Activated naive CD8-positive, alpha-beta T cell (primary cell): ENCODE data around the gene EPHA6.
"Not testable (repeated sequence)": the region's sequence is repeated elsewhere in the genome, so short reads cannot be mapped to it uniquely, and the experiment has no call there.

ENCODE experiments used
- H3K27ac Mint-ChIP-seq: one replicate; pipeline ENCODE4 v1.8.0; 2021; ENCODE audit warnings: mixed read lengths
- H3K27me3 Mint-ChIP-seq: one replicate; pipeline ENCODE4 v1.8.0; 2021; ENCODE audit warnings: mixed read lengths
- H3K36me3 Mint-ChIP-seq: one replicate; pipeline ENCODE4 v1.8.0; 2021; ENCODE audit warnings: mixed read lengths
- H3K4me1 Mint-ChIP-seq: one replicate; pipeline ENCODE4 v1.8.0; 2021; ENCODE audit warnings: low read depth, mixed read lengths
- H3K4me3 Mint-ChIP-seq: one replicate; pipeline ENCODE4 v1.8.0; 2021; ENCODE audit warnings: mild to moderate bottlenecking, mixed read lengths
- H3K9me3 Mint-ChIP-seq: one replicate; pipeline ENCODE4 v1.8.0; 2021; ENCODE audit warnings: low read depth, mixed read lengths

The EPHA6 gene

DNA sequence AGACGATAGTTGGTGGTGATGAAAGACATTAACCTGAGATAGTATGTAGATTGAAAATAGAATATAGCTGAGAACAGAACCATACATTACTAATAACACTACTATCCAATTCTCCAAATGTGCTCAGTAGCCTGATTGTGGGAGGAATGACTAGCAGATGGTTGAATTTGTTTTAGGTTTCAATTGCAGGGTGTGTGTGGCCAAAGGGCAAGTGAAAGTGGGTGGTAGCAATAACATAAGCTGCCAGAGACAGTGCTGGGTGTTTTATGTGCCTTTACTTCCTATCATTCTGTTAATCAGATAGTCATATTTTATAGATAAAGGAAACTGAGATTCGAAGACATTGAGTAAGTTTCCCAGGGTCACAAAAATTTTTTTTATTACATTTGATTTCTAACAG, 700.7 kb downstream of the EPHA6 start:
- no peak overlapping the region for H3K4me3 Mint-ChIP-seq
- no peak overlapping the region for H3K27ac Mint-ChIP-seq
- H3K4me1 Mint-ChIP-seq: no peaks in the 10 kb centered on the region
- H3K27me3 Mint-ChIP-seq: no peaks in the 10 kb centered on the region
- H3K36me3 Mint-ChIP-seq: no peaks in the 10 kb centered on the region
- H3K9me3 Mint-ChIP-seq: peaks cover 8% of the 10 kb centered on the region

DNA sequence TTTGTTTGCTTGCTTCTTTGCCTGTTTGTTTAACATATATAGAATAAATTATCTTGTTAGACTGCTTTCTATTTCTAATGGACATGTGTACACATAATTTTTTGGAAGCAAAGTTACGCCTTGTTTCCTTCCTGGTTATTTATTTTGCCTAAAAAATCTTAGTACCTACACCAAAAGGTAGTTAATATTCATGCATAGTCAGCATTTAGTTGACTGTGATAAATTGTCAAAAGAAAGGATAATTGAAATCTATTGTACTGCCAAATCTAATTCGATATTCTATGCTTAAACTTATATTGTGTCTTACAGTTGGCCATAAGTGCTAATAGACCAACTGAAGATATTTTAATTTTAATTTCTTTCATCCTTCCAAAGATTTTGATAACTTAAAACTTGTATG, 716.3 kb downstream of the EPHA6 start:
- Mint-ChIP-seq H3K4me1 (no peaks in the 10 kb centered on the region), H3K9me3 (no peaks in the 10 kb centered on the region), H3K27ac (no peak overlapping the region), H3K27me3 (no peaks in the 10 kb centered on the region), H3K36me3 (no peaks in the 10 kb centered on the region), H3K4me3 (no peak overlapping the region)

DNA sequence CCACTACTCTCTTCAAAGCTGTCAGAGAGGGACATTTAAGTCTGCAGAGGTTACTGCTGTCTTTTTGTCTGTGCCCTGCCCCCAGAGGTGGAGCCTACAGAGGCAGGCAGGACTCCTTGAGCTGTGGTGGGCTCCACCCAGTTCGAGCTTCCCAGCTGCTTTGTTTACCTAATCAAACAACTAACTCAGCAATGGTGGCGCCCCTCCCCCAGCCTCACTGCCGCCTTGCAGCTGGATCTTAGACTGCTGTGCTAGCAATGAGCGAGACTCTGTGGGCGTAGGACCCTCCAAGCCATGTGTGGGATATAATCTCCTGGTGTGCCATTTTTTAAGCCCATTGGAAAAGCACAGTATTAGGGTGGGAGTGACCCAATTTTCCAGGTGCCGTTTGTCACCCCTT, 733.2 kb downstream of the EPHA6 start:
- not testable (repeated sequence) for H3K27me3 Mint-ChIP-seq, H3K36me3 Mint-ChIP-seq, H3K27ac Mint-ChIP-seq, H3K4me1 Mint-ChIP-seq, H3K9me3 Mint-ChIP-seq, H3K4me3 Mint-ChIP-seq

DNA sequence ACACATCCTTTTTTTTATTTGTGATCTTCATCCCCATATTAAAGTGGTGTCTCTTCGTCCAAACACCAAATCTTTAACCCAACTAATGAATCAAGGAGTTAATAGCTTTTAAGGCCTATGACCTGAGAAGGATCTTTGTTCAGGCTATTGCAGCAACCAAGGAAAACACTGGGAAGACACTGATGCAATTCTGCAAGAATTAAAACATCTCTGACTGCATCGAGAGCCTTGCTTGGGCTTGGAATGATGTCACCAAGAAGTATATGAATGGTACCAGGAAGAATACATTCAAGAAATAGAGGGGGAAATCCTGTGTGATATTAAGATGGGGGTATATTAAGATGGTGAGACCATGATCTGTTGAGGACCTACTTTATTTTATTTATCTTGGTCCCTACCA, 736.0 kb downstream of the EPHA6 start:
- no peaks in the 10 kb centered on the region for H3K4me1 Mint-ChIP-seq
- H3K4me3 Mint-ChIP-seq: no peak overlapping the region
- H3K27ac Mint-ChIP-seq: no peak overlapping the region
- H3K9me3 Mint-ChIP-seq: peaks cover 4% of the 10 kb centered on the region
- no peaks in the 10 kb centered on the region for H3K27me3 Mint-ChIP-seq
- no peaks in the 10 kb centered on the region for H3K36me3 Mint-ChIP-seq

DNA sequence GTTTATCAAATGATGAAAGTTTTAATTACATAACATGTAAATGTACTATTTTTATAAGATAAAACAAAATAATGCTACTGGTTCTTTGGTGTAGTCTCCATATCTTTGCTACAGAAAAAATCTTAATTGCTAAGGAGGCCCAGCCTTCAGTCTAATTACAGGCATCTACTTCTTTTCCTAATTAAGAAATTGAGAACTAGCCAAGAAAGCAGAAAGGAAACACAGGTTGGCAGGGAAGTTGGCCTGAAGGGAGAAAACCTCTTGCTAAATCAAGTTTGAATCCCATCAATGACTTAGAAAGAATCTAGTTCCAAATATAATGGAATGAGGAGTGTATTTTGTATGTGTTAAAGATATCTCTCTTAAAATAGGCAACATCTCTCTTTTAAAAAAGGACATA, 737.8 kb downstream of the EPHA6 start:
- Mint-ChIP-seq H3K9me3 (peaks cover 4% of the 10 kb centered on the region), H3K4me3 (no peak overlapping the region), H3K27ac (no peak overlapping the region), H3K27me3 (no peaks in the 10 kb centered on the region), H3K4me1 (no peaks in the 10 kb centered on the region), H3K36me3 (no peaks in the 10 kb centered on the region)

DNA sequence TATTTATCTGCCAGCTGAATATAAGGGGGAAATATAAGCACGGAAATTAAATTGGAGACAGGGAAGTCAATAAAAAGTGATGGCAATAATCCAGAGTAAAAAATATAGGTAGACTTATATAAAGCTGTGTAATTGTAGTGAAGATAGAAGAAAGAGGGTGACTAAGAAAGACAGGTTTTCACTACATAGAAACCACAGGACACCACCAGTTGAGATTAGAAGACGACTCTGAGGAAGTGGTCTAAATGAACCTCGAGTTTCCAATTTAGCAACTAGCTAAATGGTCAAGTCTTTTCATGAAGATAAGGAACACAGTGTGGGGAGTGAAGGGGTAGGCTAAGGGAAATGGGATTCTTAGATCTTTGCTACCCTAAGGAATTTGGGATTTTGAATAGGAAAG, 761.3 kb downstream of the EPHA6 start:
- H3K36me3 Mint-ChIP-seq: no peaks in the 10 kb centered on the region
- no peak overlapping the region for H3K27ac Mint-ChIP-seq
- H3K27me3 Mint-ChIP-seq: no peaks in the 10 kb centered on the region
- H3K4me3 Mint-ChIP-seq: no peak overlapping the region
- H3K4me1 Mint-ChIP-seq: no peaks in the 10 kb centered on the region
- H3K9me3 Mint-ChIP-seq: no peaks in the 10 kb centered on the region

DNA sequence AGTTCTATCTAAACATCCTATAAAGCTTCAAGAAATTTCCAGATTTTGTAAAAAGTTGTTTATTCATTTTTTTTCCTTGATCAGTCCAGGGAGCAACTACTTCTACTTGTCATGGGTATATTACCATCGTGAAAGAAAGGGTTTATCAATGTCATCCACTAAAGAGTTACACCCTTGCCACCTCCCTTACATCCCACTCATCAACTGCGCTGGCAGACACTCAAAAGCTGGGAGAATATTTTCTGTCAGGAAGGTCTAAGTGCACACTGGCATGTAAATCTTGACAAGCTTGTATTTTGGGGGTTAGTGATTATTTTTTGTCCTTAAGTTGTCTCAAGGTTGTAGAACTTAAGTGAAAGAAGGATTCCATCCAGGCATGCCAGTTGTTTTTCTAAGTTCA, 761.8 kb downstream of the EPHA6 start:
- no peaks in the 10 kb centered on the region for H3K4me1 Mint-ChIP-seq
- H3K27ac Mint-ChIP-seq: no peak overlapping the region
- no peaks in the 10 kb centered on the region for H3K9me3 Mint-ChIP-seq
- no peak overlapping the region for H3K4me3 Mint-ChIP-seq
- H3K27me3 Mint-ChIP-seq: no peaks in the 10 kb centered on the region
- H3K36me3 Mint-ChIP-seq: no peaks in the 10 kb centered on the region

DNA sequence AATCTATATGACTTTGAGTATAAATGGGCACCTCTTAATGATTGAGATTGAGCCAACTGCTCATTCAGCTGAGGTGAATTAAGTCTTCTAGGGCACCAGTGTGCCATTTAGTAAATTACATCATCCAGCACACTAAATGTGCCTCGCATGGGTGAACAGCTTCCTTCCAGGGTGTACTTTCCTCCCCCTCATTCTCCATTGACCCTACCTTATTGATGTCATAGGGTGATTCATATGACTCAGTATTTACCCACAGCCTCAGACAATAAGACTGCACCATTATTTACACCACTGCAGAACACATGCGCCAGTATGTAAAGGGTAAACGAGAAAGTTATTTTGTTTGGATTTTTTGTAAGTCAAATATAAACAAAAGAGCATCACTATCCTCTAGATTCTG, 765.0 kb downstream of the EPHA6 start:
- Mint-ChIP-seq H3K36me3 (no peaks in the 10 kb centered on the region), H3K9me3 (no peaks in the 10 kb centered on the region), H3K4me3 (no peak overlapping the region), H3K27me3 (peaks cover 1% of the 10 kb centered on the region), H3K4me1 (no peaks in the 10 kb centered on the region), H3K27ac (no peak overlapping the region)

DNA sequence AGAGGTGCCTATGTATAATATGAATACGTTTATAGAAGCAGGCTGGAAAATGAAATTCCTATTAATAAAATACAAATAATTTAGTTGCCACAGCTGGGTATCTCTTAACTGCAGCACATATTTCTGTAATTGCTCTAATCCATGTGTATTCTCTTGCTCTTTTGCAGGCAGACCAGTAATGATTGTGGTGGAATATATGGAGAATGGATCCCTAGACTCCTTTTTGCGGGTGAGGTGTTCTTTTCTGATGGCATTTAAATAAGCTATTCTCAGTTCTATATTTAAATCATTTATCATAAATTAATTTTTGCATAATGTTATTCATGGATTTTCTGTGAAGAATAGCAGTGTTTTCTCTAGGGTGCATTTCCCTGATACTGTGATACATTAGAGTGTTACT, 796.2 kb downstream of the EPHA6 start:
- H3K27me3 Mint-ChIP-seq: no peaks in the 10 kb centered on the region
- H3K9me3 Mint-ChIP-seq: peaks cover 2% of the 10 kb centered on the region
- H3K4me3 Mint-ChIP-seq: no peak overlapping the region
- H3K4me1 Mint-ChIP-seq: no peaks in the 10 kb centered on the region
- no peak overlapping the region for H3K27ac Mint-ChIP-seq
- no peaks in the 10 kb centered on the region for H3K36me3 Mint-ChIP-seq

DNA sequence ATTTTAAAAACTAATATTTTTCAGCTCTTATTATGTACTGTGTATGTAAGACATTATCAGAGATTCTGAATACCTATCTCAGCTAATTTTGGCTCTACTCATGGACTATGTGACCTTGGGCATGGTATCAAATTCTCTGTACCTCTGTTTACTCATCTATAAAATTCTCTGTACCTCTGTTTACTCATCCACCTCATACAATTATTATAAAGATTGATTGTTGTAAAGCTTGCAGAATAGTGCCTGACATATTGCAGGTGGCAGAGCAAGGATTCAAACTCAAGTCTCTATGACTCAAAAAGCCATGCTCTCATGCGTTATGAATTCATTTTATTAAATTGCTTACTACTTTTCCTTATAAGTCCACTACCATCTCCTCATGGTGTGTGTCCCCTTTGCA, 798.2 kb downstream of the EPHA6 start:
- H3K9me3 Mint-ChIP-seq: peaks cover 4% of the 10 kb centered on the region
- no peaks in the 10 kb centered on the region for H3K27me3 Mint-ChIP-seq
- no peak overlapping the region for H3K4me3 Mint-ChIP-seq
- H3K36me3 Mint-ChIP-seq: no peaks in the 10 kb centered on the region
- no peaks in the 10 kb centered on the region for H3K4me1 Mint-ChIP-seq
- no peak overlapping the region for H3K27ac Mint-ChIP-seq

DNA sequence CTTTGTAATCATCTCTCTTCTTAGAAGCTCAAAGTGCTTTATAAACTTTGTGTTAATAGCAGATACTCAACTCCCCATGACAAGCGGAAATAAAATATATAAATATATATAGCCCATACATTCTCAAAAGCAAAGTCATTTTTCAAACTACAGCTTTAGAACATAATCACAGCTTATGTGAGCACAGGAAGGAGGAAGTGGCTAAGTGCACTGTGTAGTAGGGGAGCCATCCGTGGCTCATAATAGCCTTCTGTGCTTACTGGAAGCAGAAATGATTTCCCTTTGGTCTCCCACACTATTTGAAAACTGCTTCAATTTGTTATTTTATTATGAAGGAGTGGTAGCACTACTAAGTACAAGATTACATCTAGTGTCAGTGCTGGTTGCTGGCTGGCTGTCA, 798.7 kb downstream of the EPHA6 start:
- Mint-ChIP-seq H3K4me3 (no peak overlapping the region), H3K27ac (no peak overlapping the region), H3K9me3 (peaks cover 4% of the 10 kb centered on the region), H3K27me3 (no peaks in the 10 kb centered on the region), H3K4me1 (no peaks in the 10 kb centered on the region), H3K36me3 (no peaks in the 10 kb centered on the region)

DNA sequence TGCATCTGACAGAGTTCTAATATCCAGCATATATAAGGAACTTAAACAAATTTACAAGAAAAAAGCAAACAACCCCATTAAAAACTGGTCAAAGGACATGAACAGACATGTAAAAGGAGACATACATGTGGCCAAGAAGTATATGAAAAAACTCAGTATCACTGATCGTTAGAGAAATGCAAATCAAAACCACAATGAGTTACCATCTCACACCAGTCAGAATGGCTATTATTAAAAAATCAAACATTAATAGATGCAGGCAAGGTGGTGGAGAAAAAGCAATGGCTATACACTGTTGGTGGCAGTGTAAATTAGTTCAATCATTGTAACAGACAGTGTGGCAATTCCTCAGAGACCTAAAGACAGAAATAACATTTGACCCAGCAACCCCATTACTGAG, 806.1 kb downstream of the EPHA6 start:
- not testable (repeated sequence) for H3K36me3 Mint-ChIP-seq

DNA sequence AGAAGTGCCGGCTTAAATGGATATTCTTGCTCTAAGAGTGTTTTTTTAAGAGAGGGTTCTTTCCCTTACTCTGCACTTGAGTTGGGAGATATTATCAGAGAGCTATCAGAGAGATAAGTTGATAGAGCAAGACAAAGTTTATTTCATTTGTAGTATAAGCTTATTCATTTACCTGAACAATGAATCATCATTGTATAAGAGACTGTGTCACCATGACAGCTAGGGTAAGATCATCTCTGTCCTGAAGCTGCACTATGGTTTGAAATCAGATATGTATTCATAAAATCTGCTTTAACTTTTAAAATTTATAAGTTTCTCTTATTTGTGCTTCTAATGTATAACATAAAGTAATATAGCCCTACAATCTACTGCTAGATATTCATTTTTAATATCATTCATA, 822.1 kb downstream of the EPHA6 start:
- Mint-ChIP-seq H3K4me1 (no peaks in the 10 kb centered on the region), H3K36me3 (no peaks in the 10 kb centered on the region), H3K27me3 (peaks cover 2% of the 10 kb centered on the region)

More for the DNA sequence above, 806.1 kb downstream of the EPHA6 start:
- not testable (repeated sequence) for H3K27ac Mint-ChIP-seq, H3K4me3 Mint-ChIP-seq, H3K27me3 Mint-ChIP-seq, H3K9me3 Mint-ChIP-seq, H3K4me1 Mint-ChIP-seq

DNA sequence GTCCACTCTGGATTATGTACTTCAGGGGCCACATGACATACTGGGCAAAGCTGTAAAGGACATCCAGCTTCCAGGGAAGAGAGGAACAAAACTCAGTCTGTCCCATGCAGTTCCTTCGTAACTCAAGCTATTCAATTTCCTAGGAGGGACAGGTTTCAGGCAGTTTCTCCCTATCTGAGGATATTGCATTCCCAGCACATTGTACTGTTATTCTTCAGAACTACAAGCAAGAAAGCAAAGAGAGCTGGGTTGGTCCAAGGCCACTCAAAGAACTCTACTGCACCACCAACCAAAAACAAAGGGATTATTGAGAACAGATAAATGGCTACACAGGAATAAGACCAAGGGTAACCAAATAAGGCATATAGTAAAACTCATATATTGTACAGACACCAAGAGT, 832.5 kb downstream of the EPHA6 start:
- no peak overlapping the region for H3K4me3 Mint-ChIP-seq
- no peak overlapping the region for H3K27ac Mint-ChIP-seq
- peaks cover 1% of the 10 kb centered on the region for H3K27me3 Mint-ChIP-seq
- H3K36me3 Mint-ChIP-seq: no peaks in the 10 kb centered on the region
- H3K9me3 Mint-ChIP-seq: no peaks in the 10 kb centered on the region
- H3K4me1 Mint-ChIP-seq: no peaks in the 10 kb centered on the region

More for the DNA sequence above, 822.1 kb downstream of the EPHA6 start:
- no peak overlapping the region for H3K4me3 Mint-ChIP-seq
- no peak overlapping the region for H3K27ac Mint-ChIP-seq
- H3K9me3 Mint-ChIP-seq: no peaks in the 10 kb centered on the region

DNA sequence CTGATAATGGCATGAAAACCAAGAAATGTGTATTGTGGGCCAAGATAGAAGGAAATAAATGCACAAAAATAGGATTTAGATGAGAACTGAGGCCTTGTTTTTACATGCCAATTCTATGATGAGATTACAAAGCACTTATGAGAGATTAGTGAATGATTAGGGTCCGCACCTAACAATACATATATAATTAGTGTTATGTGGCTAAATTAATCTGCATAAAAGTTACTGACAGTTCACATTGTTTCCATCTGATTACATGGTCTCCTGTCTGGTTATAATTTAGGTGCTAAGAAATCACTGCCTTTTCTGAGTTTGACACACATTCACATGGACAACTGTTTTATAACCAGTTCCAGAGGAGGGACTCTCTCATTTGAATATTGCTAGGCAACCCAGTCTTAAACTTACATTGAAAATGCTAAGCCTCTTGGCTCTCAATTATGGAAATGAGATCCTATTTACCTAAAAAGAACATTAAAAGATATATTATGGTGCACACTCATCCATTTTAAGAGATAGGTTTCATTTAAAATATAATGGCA, 833.1 kb downstream of the EPHA6 start:
- Mint-ChIP-seq H3K9me3 (no peaks in the 10 kb centered on the region), H3K27me3 (peaks cover 1% of the 10 kb centered on the region), H3K27ac (no peak overlapping the region), H3K4me3 (no peak overlapping the region), H3K36me3 (no peaks in the 10 kb centered on the region), H3K4me1 (no peaks in the 10 kb centered on the region)

DNA sequence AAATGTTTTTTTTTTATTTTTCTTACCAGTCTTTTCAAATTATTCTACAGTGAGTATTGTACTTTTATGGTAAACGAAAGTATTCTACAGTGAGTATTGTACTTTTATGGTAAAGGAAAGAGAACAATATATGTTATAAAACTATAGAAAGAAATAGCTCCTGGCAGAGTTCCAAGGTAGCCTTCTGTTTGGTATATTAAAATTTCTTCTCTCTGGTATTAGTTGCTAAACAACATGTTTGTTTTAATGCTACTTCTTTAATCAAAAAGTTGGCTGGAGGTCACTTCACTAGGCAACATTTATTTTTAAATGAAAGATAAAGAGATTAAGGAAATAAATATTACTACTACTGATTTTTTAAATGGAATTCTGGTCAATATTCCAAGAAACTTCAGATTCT, 841.6 kb downstream of the EPHA6 start:
- H3K27ac Mint-ChIP-seq: no peak overlapping the region
- H3K4me3 Mint-ChIP-seq: no peak overlapping the region
- H3K27me3 Mint-ChIP-seq: no peaks in the 10 kb centered on the region
- no peaks in the 10 kb centered on the region for H3K4me1 Mint-ChIP-seq
- no peaks in the 10 kb centered on the region for H3K9me3 Mint-ChIP-seq
- no peaks in the 10 kb centered on the region for H3K36me3 Mint-ChIP-seq

DNA sequence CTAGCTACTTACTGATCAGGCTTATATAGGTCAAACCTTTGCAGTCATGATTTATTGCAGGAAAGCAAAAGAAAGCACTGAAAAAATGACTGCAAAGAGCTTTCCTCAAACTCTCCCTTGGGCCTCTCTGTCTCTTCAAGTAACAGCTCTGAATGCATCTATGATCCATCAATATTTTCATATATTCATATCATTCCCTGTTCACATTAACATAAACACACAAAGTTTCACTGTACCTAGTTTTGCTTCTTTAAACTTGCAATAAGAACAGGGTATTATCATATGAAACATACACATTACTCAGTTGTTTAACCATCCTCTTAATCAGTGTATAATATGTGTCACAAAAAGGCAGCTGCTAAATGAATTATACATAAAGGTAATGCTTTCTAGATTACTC, 842.2 kb downstream of the EPHA6 start:
- Mint-ChIP-seq H3K9me3 (no peaks in the 10 kb centered on the region), H3K27me3 (no peaks in the 10 kb centered on the region), H3K36me3 (no peaks in the 10 kb centered on the region), H3K27ac (no peak overlapping the region), H3K4me3 (no peak overlapping the region), H3K4me1 (no peaks in the 10 kb centered on the region)
